Activated gamma-delta T cell (primary cell): Measurements from ENCODE around the gene WDFY1.

Experiments
- DNase-seq: peaks from one replicate; lab custom pipeline; 2025; lab: John Stamatoyannopoulos, UW

WDFY1 gene

GRCh38 chr2:223856584-223856983, 88.6 kb downstream of the WDFY1 start:
- DNase-seq = no peak

- DNase-seq = no peak
Observed at GRCh38 chr2:223856021-223856420, 89.1 kb downstream of the WDFY1 start.

DNA sequence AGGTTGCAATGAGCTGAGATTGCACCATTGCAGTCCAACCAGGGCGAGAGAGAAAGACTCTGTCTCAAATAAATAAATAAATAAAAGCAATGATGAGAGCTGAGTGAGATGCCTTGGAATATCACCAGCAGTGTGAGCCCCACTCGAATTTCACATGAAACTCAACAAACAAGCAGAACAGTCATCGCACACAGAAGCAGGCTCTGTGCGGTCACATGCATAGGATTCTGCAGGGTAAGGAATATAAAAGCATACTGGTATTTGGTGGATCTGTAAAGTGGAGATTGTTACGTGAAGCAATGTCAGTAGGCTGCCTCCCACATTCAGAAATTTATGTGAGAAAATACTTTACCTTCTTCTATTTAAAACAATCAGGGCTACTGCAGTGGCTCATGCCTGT, 89.7 kb downstream of the WDFY1 start:
- DNase-seq = no peak

GRCh38 chr2:223854741-223855140, 90.4 kb downstream of the WDFY1 start:
- DNase-seq = no peak

DNA sequence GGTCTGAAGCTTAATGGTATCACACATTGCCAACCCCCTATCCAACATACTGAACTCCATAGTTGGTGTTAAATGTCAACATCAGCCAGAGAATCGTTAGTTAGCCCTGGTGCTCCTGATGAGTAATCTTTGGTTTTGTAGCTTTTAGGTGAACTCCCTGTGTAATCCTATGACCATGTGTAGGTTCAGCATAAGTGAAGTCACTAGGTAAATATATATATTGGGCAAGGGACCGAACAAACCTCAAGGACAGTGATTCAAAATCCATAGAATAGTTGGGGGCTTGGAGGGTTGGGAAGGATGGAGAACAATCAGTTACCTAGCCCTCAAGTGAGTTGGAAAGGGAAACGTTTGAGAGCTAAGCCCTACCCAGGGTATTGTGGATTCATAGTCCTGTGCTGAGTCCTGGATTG, 91.7 kb downstream of the WDFY1 start:
- DNase-seq = no peak

GRCh38 chr2:223852281-223852795, 92.8 kb downstream of the WDFY1 start:
- no peak for DNase-seq

- DNase-seq = no peak
Observed at GRCh38 chr2:223847410-223847809, 97.7 kb downstream of the WDFY1 start.

- no peak for DNase-seq
Observed at GRCh38 chr2:223846515-223846914, 98.6 kb downstream of the WDFY1 start.

- DNase-seq = no peak
Observed at GRCh38 chr2:223841436-223842190, 103.5 kb downstream of the WDFY1 start.

- peak; percentile 61 for DNase-seq
Observed at GRCh38 chr2:223837287-223838061, 107.7 kb downstream of the WDFY1 start, which contains the start of gene AP1S3. TSS of gene AP1S3 (minus strand) at chr2:223837582. CDS start at chr2:223837450, 132 bp downstream.

DNA sequence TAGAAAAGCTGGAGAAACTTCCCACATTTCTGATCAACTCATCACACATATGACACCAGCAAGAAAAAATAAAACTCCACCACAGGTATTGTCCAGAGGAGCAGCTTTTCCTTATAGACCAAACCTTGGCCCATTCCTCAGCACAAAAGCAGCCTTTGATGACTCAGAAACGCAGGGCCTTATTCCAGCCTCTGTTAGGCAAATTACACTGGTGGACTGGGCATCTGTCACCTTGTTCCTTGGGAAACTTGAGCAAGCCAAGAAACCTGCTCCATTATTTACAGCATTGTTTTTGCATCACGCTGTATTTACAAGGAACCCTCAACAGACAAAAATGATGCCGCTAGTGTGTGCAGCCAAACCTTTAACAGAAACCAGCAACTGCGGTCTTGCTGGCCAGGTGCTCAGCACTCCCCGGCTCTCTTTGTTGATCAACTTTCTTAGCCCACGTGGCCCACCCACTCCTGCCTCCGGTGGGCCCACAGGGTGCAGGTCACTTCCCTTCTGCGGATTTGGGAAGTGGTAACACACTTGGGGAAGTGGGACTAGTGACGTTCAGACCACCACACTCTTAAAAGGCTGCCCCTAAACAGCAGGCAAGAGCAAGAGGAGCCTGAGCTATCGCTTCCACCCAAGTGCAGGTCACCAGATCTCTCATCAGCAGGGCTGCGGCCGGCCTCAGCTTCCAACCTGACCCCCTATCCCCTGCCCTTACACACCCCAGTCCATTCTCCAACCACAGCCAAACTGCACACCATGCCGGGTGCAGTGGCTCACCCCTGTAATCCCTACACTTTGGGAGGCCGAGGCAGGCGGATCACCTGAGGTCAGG, 109.2 kb downstream of the WDFY1 start:
- no peak for DNase-seq

DNA sequence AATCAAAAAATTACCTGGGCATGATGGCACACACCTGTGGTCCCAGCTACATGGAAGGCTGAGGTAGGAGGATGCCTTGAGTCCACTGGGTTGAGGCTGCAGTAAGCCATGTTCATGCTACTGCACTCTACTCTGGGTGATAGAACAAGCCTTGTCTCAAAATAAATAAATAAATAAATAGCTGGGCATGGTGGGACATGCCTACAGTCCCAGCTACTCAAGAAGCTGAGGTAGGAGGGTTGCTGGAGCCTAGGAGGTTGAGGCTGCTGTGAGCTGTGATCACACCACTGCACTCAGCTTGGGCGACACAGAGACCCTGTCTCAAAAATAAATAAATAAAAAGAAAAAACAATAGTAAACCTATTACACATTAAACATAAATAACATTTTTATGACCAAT, 110.7 kb downstream of the WDFY1 start:
- no peak for DNase-seq

GRCh38 chr2:223832241-223832903, 112.8 kb downstream of the WDFY1 start:
- no peak for DNase-seq

GRCh38 chr2:223829128-223829527, 116.0 kb downstream of the WDFY1 start:
- DNase-seq = no peak

- no peak for DNase-seq
Observed at GRCh38 chr2:223828314-223828713, 116.8 kb downstream of the WDFY1 start.

- no peak for DNase-seq
Observed at GRCh38 chr2:223826995-223827394, 118.1 kb downstream of the WDFY1 start.
